SK-N-SH (cell line): ENCODE results near the gene KNCN. TPM values are rescaled to one million over a fixed set of nuclear protein-coding genes. Genes with fewer than 3 reads are reported as not detected.

Experiments used
- CTCF ChIA-PET: fragments of 300-600, 350-600 bp; formaldehyde crosslinking; extraction: SDS; loops from one replicate; lab custom pipeline; 2021; lab: Yijun Ruan, JAX
- POLR2A ChIA-PET: fragments of 350-600 bp; sonication (Branson Sonifier 250); formaldehyde crosslinking; extraction: SDS; loops from one replicate; lab custom pipeline; 2020; ENCODE audit warnings: antibody characterized with exemption, inconsistent platforms; lab: Yijun Ruan, JAX
- DNase-seq: peaks from one replicate; pipeline ENCODE4 v3.0.0; 2012
- H2AFZ ChIP-seq: fragments of 200-600 bp; sonication (generic); 2 replicates; pipeline ENCODE4 v1.8.1; 2016; ENCODE audit warnings: antibody characterized with exemption, mild to moderate bottlenecking, low read depth
- H3F3A ChIP-seq: fragments of 200-600 bp; sonication (generic); replicated peaks from 2 replicates; pipeline ENCODE3; 2016; ENCODE audit warnings: antibody characterized with exemption, mild to moderate bottlenecking; ENCODE audit not compliant: insufficient read depth
- H3K27ac ChIP-seq, 2 experiments: fragments of 200-500 bp in 1 of 2; fragments of 200-600 bp in 1 of 2; sonication (Bioruptor generic) in 1 of 2; sonication (generic), shearing (Covaris generic) in 1 of 2; 2 replicates each; pipeline versions ENCODE4 v1.5.1 to v1.6.1; 2014 to 2016; ENCODE audit warnings: low read depth in 2 of 2, inconsistent platforms in 1 of 2, low read length in 1 of 2, mild to moderate bottlenecking in 1 of 2, mixed read lengths in 1 of 2
- H3K27me3 ChIP-seq: fragments of 200-600 bp; sonication (generic), shearing (Covaris generic); 2 replicates; pipeline ENCODE4 v1.6.1; 2016; ENCODE audit warnings: mixed run types; ENCODE audit not compliant: insufficient read depth
- H3K36me3 ChIP-seq, 2 experiments: fragments of 200-500 bp in 1 of 2; fragments of 200-600 bp in 1 of 2; sonication (Bioruptor generic) in 1 of 2; sonication (generic) in 1 of 2; replicated peaks in 1 of 2; 2 replicates each; pipeline versions ENCODE3 to v1.5.1; 2014 to 2016; ENCODE audit warnings: low read length in 1 of 2, mild to moderate bottlenecking in 1 of 2; ENCODE audit not compliant: insufficient read depth in 2 of 2, control insufficient read depth in 1 of 2
- H3K4me1 ChIP-seq, 2 experiments: fragments of 200-500 bp in 1 of 2; fragments of 200-600 bp in 1 of 2; sonication (Bioruptor generic) in 1 of 2; sonication (generic), shearing (Covaris generic) in 1 of 2; 2 replicates each; pipeline versions ENCODE4 v1.5.1 to v1.6.1; 2014 to 2016; ENCODE audit warnings: low read depth in 1 of 2, low read length in 1 of 2, mixed run types in 1 of 2; ENCODE audit not compliant: insufficient read depth in 2 of 2, control insufficient read depth in 1 of 2
- H3K4me2 ChIP-seq: fragments of 200-600 bp; sonication (generic), shearing (Covaris generic); 2 replicates; pipeline ENCODE4 v1.6.1; 2017; ENCODE audit warnings: mixed run types
- H3K4me3 ChIP-seq, 2 experiments: fragments of 200-500 bp in 1 of 2; fragments of 200-600 bp in 1 of 2; sonication (Bioruptor generic) in 1 of 2; sonication (generic), shearing (Covaris generic) in 1 of 2; 2 replicates each; pipeline versions ENCODE4 v1.5.1 to v1.8.1; 2014 to 2016; ENCODE audit warnings: low read depth in 2 of 2, inconsistent platforms in 1 of 2, low read length in 1 of 2, mild to moderate bottlenecking in 1 of 2, mixed read lengths in 1 of 2, moderate library complexity in 1 of 2
- H3K79me2 ChIP-seq: fragments of 200-600 bp; sonication (generic); 2 replicates; pipeline ENCODE4 v1.8.1; 2017; ENCODE audit warnings: mild to moderate bottlenecking; ENCODE audit not compliant: insufficient read depth
- H3K9ac ChIP-seq: fragments of 200-600 bp; sonication (generic); 2 replicates; pipeline ENCODE4 v1.6.1; 2017; ENCODE audit warnings: mixed run types
- H3K9me2 ChIP-seq: fragments of 200-600 bp; sonication (generic); 2 replicates; pipeline ENCODE4 v1.6.1; 2017; ENCODE audit warnings: mixed run types
- H3K9me3 ChIP-seq: fragments of 200-600 bp; sonication (generic); 2 replicates; pipeline ENCODE4 v1.6.1; 2017; ENCODE audit warnings: mixed run types, mild to moderate bottlenecking, moderate library complexity
- H4K20me1 ChIP-seq: fragments of 200-600 bp; sonication (generic); 2 replicates; pipeline ENCODE4 v1.6.1; 2017; ENCODE audit warnings: mild to moderate bottlenecking, mixed run types; ENCODE audit not compliant: insufficient read depth
- FOXJ3 ChIP-seq: sonication (generic); formaldehyde crosslinking; IDR thresholded peaks from 2 replicates; pipeline ENCODE4 v1.5.1; 2020; ENCODE audit warnings: mild to moderate bottlenecking, missing genetic modification reagents
- GATA2 ChIP-seq: sonication (generic); formaldehyde crosslinking; IDR thresholded peaks from 2 replicates; pipeline ENCODE4 v1.5.0; 2020; ENCODE audit warnings: mild to moderate bottlenecking, missing genetic modification reagents
- MEF2A ChIP-seq: IDR thresholded peaks from 2 replicates; pipeline ENCODE4 v1.4.0; 2012; ENCODE audit warnings: low read depth, borderline replicate concordance
- MXI1 ChIP-seq: IDR thresholded peaks from 2 replicates; pipeline ENCODE4 v1.6.1; 2012; ENCODE audit warnings: mild to moderate bottlenecking, low read depth, low read length, improper control_type of control experiment
- NRF1 ChIP-seq: IDR thresholded peaks from 2 replicates; pipeline ENCODE4 v1.6.1; 2012; ENCODE audit warnings: low read depth, mild to moderate bottlenecking, low read length
- RAD21 ChIP-seq: IDR thresholded peaks from 2 replicates; pipeline ENCODE4 v1.6.1; 2012; ENCODE audit warnings: mild to moderate bottlenecking, low read length
- RXRA ChIP-seq: IDR thresholded peaks from 2 replicates; pipeline ENCODE4 v1.4.0; 2012; ENCODE audit warnings: low read depth, mild to moderate bottlenecking, borderline replicate concordance
- WGBS: methylation state at CpG from one replicate; pipeline ENCODE4 v1.1.6; 2017; ENCODE audit warnings: low lambda C conversion rate; 5-methylcytosine and 5-hydroxymethylcytosine counted together
- polyA plus RNA-seq, 3 experiments: library from polyadenylated mRNA; depleted of rRNA; stranded (reverse); fragments of >200 nt; gene quantifications; 2 replicates each; pipeline ENCODE4 v1.2.3, GENCODE V29; 2012
- TF ChIP-seq, protein P1 (sequence below): IDR thresholded peaks from 2 replicates; pipeline ENCODE4 v1.4.0; 2012; ENCODE audit warnings: low read depth
- TF ChIP-seq, protein P2 (sequence below): IDR thresholded peaks from 2 replicates; pipeline ENCODE4 v1.6.1; 2012; ENCODE audit warnings: mild to moderate bottlenecking, low read depth, low read length, moderate library complexity

Gene KNCN
- polyA plus RNA-seq, 1 of the 3 experiments (the other 2 are of a cell fraction): not detected

DNA sequence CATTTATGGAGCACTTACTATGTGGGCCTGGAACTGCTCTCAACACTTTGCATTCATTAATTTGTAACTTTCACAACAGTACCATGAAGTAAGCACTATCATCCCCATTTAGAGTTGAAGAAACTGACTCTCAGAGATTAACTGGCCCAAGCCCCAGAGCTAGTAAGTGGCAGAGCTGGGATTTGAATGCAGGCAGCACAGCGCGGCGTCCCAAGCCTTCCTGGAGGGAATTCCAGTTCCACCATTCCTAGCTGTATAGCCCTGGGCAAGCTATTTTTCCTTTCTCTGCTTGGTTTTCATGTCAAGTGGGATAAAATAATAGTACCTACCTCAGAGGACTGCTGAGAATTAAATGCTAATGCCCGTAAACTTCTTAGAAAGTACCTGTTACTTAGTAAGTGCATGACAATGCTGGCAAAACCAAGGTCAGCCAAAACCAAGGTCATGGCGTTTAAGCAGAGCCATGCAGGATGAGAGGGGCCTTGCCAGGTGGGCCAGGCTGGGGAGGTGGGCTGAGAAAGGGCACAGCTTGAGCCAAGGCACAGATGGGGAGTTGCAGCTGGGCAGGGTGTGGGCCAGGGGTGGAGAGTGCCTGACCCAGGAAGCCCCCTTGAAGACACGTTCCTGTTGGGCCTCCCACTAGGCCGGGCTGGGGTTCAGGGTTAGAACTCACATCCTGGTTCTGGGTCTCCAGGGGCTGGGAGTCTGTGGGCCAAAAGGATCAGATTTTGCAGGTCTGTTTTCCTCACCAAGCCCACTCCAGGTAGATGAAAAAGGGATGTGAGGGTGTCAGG lies 4.6 kb upstream of the KNCN start:
- Histone ChIP-seq H3K36me3 (peaks cover 0 to 3% of the 10 kb centered on the region in 2 experiments), H3K9me3 (no peaks in the 10 kb centered on the region), H3K79me2 (no peaks in the 10 kb centered on the region), H3K4me2 (no peak overlapping the region), H3F3A (no peaks in the 10 kb centered on the region), H2AFZ (no peak overlapping the region), H3K4me3 (no peak overlapping the region), H3K9me2 (no peaks in the 10 kb centered on the region), H3K27ac (no peak overlapping the region), H3K4me1 (no peaks in the 10 kb centered on the region; a peak in 1 of 4 replicates), H3K27me3 (no peaks in the 10 kb centered on the region), H4K20me1 (no peaks in the 10 kb centered on the region), H3K9ac (no peak overlapping the region)
- POLR2A ChIA-PET: no interaction called here
- CTCF ChIA-PET: interaction anchor here (1.1 kb wide), 1 partner anchor 9 kb away, joined by 3 read pairs; no protein-coding TSS in a partner anchor
- WGBS: 85% methylated on average over 6 of the region's 7 CpGs
- no peak for TF ChIP-seq FOXJ3
- no peak for TF ChIP-seq GATA2 (CRISPR knock-in tag)
- no peak for TF ChIP-seq RAD21
- TF ChIP-seq MEF2A: no peak
- TF ChIP-seq, protein P1, sequence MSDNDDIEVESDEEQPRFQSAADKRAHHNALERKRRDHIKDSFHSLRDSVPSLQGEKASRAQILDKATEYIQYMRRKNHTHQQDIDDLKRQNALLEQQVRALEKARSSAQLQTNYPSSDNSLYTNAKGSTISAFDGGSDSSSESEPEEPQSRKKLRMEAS: no peak
- TF ChIP-seq NRF1: no peak
- TF ChIP-seq MXI1: no peak
- TF ChIP-seq RXRA: no peak
- DNase-seq: no peak

DNA sequence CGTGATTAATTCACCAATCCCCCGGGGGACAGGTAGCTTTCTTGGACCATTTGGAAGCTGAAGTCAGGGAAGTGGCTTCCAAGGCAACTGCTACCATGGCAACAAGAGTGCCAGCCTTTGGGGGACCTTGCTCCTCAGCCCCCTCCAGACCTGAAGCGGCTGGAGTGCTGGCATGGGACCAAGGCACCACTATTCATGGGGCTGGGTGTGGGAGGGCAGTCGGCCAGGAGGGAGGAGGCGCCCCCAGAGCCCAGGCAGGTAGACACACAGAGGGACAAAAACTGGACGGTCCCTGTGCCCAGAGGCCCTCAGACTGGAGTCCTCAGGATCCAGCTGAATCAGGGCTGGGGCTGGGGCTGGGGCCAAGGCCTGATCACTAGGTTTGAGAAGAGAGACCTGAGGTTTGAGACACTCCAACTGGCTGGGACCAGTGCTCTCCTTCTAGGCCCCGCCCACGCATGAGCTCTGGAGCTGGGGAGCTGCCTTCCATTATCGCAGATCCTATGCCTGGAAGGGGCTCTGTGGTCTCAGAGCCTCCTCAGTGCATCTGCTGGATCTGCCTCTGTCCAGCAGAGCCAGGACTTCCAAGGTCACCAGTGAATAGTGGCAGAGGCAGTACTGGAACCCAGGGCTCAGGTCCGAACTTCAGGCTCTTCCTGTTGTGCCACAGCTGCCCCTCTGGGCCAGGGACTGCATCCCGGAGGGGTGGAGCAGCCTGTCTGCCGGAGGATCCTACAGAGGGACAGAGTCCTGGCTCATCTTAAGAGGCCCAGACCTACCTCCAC lies 3.3 kb upstream of the KNCN start:
- POLR2A ChIA-PET: no interaction called here
- no peaks in the 10 kb centered on the region for H3K9me2 ChIP-seq
- H4K20me1 ChIP-seq: no peaks in the 10 kb centered on the region
- H3K27me3 ChIP-seq: no peaks in the 10 kb centered on the region
- TF ChIP-seq, protein P2, sequence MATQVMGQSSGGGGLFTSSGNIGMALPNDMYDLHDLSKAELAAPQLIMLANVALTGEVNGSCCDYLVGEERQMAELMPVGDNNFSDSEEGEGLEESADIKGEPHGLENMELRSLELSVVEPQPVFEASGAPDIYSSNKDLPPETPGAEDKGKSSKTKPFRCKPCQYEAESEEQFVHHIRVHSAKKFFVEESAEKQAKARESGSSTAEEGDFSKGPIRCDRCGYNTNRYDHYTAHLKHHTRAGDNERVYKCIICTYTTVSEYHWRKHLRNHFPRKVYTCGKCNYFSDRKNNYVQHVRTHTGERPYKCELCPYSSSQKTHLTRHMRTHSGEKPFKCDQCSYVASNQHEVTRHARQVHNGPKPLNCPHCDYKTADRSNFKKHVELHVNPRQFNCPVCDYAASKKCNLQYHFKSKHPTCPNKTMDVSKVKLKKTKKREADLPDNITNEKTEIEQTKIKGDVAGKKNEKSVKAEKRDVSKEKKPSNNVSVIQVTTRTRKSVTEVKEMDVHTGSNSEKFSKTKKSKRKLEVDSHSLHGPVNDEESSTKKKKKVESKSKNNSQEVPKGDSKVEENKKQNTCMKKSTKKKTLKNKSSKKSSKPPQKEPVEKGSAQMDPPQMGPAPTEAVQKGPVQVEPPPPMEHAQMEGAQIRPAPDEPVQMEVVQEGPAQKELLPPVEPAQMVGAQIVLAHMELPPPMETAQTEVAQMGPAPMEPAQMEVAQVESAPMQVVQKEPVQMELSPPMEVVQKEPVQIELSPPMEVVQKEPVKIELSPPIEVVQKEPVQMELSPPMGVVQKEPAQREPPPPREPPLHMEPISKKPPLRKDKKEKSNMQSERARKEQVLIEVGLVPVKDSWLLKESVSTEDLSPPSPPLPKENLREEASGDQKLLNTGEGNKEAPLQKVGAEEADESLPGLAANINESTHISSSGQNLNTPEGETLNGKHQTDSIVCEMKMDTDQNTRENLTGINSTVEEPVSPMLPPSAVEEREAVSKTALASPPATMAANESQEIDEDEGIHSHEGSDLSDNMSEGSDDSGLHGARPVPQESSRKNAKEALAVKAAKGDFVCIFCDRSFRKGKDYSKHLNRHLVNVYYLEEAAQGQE: peak; percentile 58; the same call in 1 of the 2 replicates
- no peak for TF ChIP-seq RXRA
- no peak for DNase-seq
- H2AFZ ChIP-seq: no peak overlapping the region
- no peak overlapping the region for H3K4me2 ChIP-seq
- peaks cover 0 to 4% of the 10 kb centered on the region in 2 experiments; a peak in 1 of 4 replicates for H3K4me1 ChIP-seq
- CTCF ChIA-PET: interaction anchor here (0.6 kb wide), 1 partner anchor 48 kb away, joined by 3 read pairs; no protein-coding TSS in a partner anchor
- H3K79me2 ChIP-seq: no peaks in the 10 kb centered on the region
- no peaks in the 10 kb centered on the region for H3K9me3 ChIP-seq
- 65% methylated on average over 7 of the region's 12 CpGs for WGBS
- H3F3A ChIP-seq: no peaks in the 10 kb centered on the region
- no peak overlapping the region for H3K27ac ChIP-seq
- H3K36me3 ChIP-seq: peaks cover 0 to 3% of the 10 kb centered on the region in 2 experiments
- H3K4me3 ChIP-seq: no peak overlapping the region
- no peak overlapping the region for H3K9ac ChIP-seq
